GM12874 (cell line): ENCODE measurements around the gene C16orf86.

Experiments
- CTCF ChIP-seq: IDR thresholded peaks from 2 replicates; pipeline ENCODE4 v1.5.1; 2011; ENCODE audit warnings: low read depth, mild to moderate bottlenecking, control low read depth, low read length, moderate library complexity; ENCODE audit not compliant: insufficient read depth

Gene C16orf86

GRCh38 chr16:67644038-67644437, 22.6 kb upstream of the C16orf86 start:
- TF ChIP-seq CTCF, result no peak

- TF ChIP-seq CTCF, result no peak
Measured at GRCh38 chr16:67645397-67646121, 21.1 kb upstream of the C16orf86 start.

GRCh38 chr16:67647111-67647651, 19.4 kb upstream of the C16orf86 start:
- TF ChIP-seq CTCF, result no peak

- no peak for TF ChIP-seq CTCF
Measured at GRCh38 chr16:67647681-67648080, 18.9 kb upstream of the C16orf86 start.

GRCh38 chr16:67648088-67648763, 18.4 kb upstream of the C16orf86 start:
- no peak for TF ChIP-seq CTCF

- TF ChIP-seq CTCF, result no peak
Measured at GRCh38 chr16:67648764-67649407, 17.7 kb upstream of the C16orf86 start.

GRCh38 chr16:67649494-67649931, 17.1 kb upstream of the C16orf86 start:
- TF ChIP-seq CTCF, result no peak
